ENCODE results near the gene CD244. TPM values are rescaled to one million over a fixed set of nuclear protein-coding genes. Genes with fewer than 3 reads are reported as not detected.

CD244 gene
- total RNA-seq, 1 donor from 2014 or later = not detected

DNA sequence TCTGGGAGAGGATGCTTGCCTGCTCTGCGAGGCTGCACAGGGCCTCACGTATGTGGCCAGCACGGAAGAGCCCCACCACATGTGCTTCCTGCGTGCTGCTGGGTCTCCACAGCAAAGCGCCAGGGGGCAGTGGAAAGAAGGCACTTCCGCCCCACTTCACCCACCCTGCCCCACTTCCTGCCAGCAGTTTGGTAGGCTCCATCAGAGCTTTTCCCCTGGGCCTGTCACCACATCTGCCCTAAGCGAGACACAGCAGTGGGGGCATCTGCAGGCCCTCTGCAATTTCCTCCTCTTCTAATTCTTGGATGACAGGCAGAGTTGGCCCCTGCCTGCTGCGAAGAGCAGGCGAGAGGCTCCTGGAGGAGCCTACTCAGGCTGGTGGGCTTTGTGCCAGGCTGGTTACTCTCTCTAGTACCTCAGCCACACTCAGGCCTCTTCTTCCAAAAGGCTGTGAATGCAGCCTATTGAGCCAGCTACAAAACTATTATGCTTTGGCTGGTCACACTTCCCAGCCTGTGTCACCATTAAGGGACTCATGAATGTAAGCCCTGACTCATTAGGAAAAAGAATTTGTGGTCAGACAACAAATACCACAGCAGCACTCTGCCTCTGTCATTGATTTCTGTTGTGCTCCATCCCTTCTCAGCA lies 25.0 kb downstream of the CD244 start:
- H3K4me3 Mint-ChIP-seq (ENCODE audit: unreplicated experiment) = no peak overlapping the region
- no peaks in the 10 kb centered on the region for H3K36me3 Mint-ChIP-seq (ENCODE audit: unreplicated experiment)
- H3K9me3 Mint-ChIP-seq (ENCODE audit: unreplicated experiment) = no peaks in the 10 kb centered on the region
- H3K4me1 Mint-ChIP-seq (ENCODE audit: unreplicated experiment) = no peaks in the 10 kb centered on the region
- H3K27ac Mint-ChIP-seq (ENCODE audit: unreplicated experiment) = no peak overlapping the region
- peaks cover 2% of the 10 kb centered on the region for H3K27me3 Mint-ChIP-seq (ENCODE audit: unreplicated experiment)
- TF ChIP-seq CTCF (IDR thresholded peaks at IDR 0.05) = no peak
- DNase-seq (ENCODE audit: extremely low spot score, unreplicated experiment) = no peak

DNA sequence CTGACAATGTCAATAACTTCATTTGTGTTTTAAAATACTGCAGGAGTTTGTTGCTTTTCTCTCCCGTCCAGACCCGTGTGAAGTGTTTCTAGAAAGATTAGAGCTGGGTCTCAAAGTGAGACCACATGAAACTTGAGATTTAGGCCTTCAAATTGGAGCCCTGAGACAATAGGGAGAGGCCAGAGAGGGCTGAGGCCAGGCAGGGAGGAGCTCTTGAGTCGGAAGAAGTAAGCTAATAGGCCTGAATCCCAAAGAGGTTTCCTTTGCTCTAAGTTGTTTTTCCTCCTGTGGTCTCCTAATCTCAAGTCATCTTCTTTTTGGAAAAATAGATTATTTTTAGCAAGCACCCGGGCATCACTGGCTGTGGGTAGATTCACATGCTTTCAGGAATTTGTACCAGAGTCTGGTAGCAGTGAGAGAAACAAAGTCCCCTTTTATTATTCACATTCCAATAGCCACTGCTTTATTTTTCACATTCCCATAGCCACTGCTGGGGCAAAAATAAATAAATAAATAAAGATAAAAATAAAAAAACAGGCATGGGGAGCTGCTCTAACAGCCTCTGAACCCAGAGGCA lies 25.6 kb downstream of the CD244 start:
- H3K27me3 Mint-ChIP-seq (ENCODE audit: unreplicated experiment) = peaks cover 2% of the 10 kb centered on the region
- H3K4me1 Mint-ChIP-seq (ENCODE audit: unreplicated experiment) = no peaks in the 10 kb centered on the region
- H3K4me3 Mint-ChIP-seq (ENCODE audit: unreplicated experiment) = no peak overlapping the region
- H3K27ac Mint-ChIP-seq (ENCODE audit: unreplicated experiment) = no peak overlapping the region
- H3K36me3 Mint-ChIP-seq (ENCODE audit: unreplicated experiment) = no peaks in the 10 kb centered on the region
- DNase-seq (ENCODE audit: extremely low spot score, unreplicated experiment) = no peak
- no peak for TF ChIP-seq CTCF (IDR thresholded peaks at IDR 0.05)
- H3K9me3 Mint-ChIP-seq (ENCODE audit: unreplicated experiment) = no peaks in the 10 kb centered on the region

DNA sequence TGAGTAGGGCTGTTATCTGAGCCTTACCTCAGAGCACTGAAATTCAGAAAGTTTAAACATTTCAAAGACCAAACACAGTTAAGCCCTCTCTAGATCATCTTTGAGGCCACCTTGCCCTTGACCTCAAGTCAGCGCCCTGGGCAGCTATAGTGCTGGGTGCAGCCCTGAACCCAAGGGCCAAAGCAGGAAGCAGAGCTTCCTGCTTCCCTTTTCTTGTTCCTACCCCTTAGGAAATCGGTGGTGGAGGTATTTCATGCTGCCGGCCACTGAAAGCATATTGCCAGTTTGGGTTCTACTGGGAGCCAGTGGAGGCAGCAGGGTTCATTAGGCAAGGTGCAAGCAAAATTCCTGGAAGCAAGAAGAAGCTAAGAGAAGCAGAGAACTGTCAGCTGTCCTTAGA lies 26.1 kb downstream of the CD244 start:
- Mint-ChIP-seq H3K27ac (ENCODE audit: unreplicated experiment) (no peak overlapping the region), H3K27me3 (ENCODE audit: unreplicated experiment) (peaks cover 2% of the 10 kb centered on the region), H3K9me3 (ENCODE audit: unreplicated experiment) (no peaks in the 10 kb centered on the region), H3K36me3 (ENCODE audit: unreplicated experiment) (no peaks in the 10 kb centered on the region), H3K4me1 (ENCODE audit: unreplicated experiment) (no peaks in the 10 kb centered on the region), H3K4me3 (ENCODE audit: unreplicated experiment) (no peak overlapping the region)
- TF ChIP-seq CTCF (IDR thresholded peaks at IDR 0.05) = no peak
- no peak for DNase-seq (ENCODE audit: extremely low spot score, unreplicated experiment)

GRCh38 chr1:160835751-160836150 lies 26.9 kb downstream of the CD244 start:
- Mint-ChIP-seq H3K27ac (ENCODE audit: unreplicated experiment) (no peak overlapping the region), H3K36me3 (ENCODE audit: unreplicated experiment) (no peaks in the 10 kb centered on the region), H3K27me3 (ENCODE audit: unreplicated experiment) (peaks cover 2% of the 10 kb centered on the region), H3K4me1 (ENCODE audit: unreplicated experiment) (no peaks in the 10 kb centered on the region), H3K4me3 (ENCODE audit: unreplicated experiment) (no peak overlapping the region), H3K9me3 (ENCODE audit: unreplicated experiment) (no peaks in the 10 kb centered on the region)
- DNase-seq (ENCODE audit: extremely low spot score, unreplicated experiment) = no peak
- TF ChIP-seq CTCF (IDR thresholded peaks at IDR 0.05) = no peak

DNA sequence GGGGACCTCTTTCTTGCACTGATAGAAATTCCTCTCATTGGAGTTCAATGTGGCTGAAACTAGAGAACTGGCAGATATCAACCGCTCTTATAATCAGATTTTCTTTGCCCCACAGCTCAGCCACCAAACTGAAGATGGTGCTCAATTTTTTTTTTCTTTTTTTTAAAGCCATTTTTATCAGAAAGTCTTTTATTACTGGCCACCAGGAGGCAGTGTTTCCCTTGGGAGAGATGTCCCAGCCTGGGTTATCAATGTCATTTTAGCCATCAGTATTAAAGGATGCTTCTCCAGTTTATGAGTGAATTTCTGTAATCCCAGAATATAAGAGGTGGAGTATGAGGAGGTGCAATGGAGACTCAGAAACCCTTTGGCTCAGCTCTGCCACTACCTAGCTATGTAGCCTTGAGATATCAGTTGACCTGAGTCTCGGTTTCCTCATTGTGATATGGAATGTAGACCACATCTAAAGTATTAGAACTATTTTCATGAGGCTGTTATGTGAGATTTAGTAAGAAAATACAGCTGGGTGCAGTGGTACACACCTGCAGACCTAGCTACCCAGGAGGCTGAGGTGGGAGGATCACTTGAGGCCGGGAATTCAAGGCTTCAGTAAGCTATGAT lies 27.6 kb downstream of the CD244 start:
- H3K36me3 Mint-ChIP-seq (ENCODE audit: unreplicated experiment) = no peaks in the 10 kb centered on the region
- peaks cover 2% of the 10 kb centered on the region for H3K27me3 Mint-ChIP-seq (ENCODE audit: unreplicated experiment)
- no peak for DNase-seq (ENCODE audit: extremely low spot score, unreplicated experiment)
- H3K4me3 Mint-ChIP-seq (ENCODE audit: unreplicated experiment) = no peak overlapping the region
- no peaks in the 10 kb centered on the region for H3K9me3 Mint-ChIP-seq (ENCODE audit: unreplicated experiment)
- H3K4me1 Mint-ChIP-seq (ENCODE audit: unreplicated experiment) = no peaks in the 10 kb centered on the region
- TF ChIP-seq CTCF (IDR thresholded peaks at IDR 0.05) = peak; percentile 46
- no peak overlapping the region for H3K27ac Mint-ChIP-seq (ENCODE audit: unreplicated experiment)

All from osteocyte (in vitro differentiated cells).